Measurements from ENCODE around the gene PPP6R3. TPM values are rescaled to one million over a fixed set of nuclear protein-coding genes. Genes with fewer than 3 reads are reported as not detected.
"Not testable (repeated sequence)": the region's sequence is repeated elsewhere in the genome, so short reads cannot be mapped to it uniquely, and the experiment has no call there.

PPP6R3 gene
- polyA plus RNA-seq, 2 donors = 23.0 to 24.8 TPM

GRCh38 chr11:68468217-68468828, 7.8 kb downstream of the PPP6R3 start:
- Histone ChIP-seq H3K27ac (ENCODE audit: low read depth in 2 of 2, low read length in 1 of 2) (no peak overlapping the region), H3K9me3 (ENCODE audit: control insufficient read depth in 2 of 2, insufficient read depth in 1 of 2, low read depth in 1 of 2, low read length in 1 of 2) (no peaks in the 10 kb centered on the region), H3K36me3 (ENCODE audit: control insufficient read depth in 2 of 2, insufficient read depth in 2 of 2, low read length in 1 of 2) (peaks cover 0 to 5% of the 10 kb centered on the region in 2 donors), H3K4me3 (ENCODE audit: low read depth in 1 of 2, low read length in 2 of 2) (no peak overlapping the region), H3K4me1 (ENCODE audit: control insufficient read depth in 2 of 2, insufficient read depth in 2 of 2, low read length in 1 of 2) (peaks cover 2 to 13% of the 10 kb centered on the region in 2 donors), H3K27me3 (ENCODE audit: control insufficient read depth in 1 of 2, insufficient read depth in 2 of 2, low read length in 2 of 2) (no peaks in the 10 kb centered on the region)
- WGBS, 2 donors = 38 to 45% methylated on average over 3 of the region's 3 CpGs

GRCh38 chr11:68469122-68469521, 8.6 kb downstream of the PPP6R3 start:
- no peaks in the 10 kb centered on the region for H3K27me3 ChIP-seq (ENCODE audit: control insufficient read depth in 1 of 2, insufficient read depth in 2 of 2, low read length in 2 of 2)
- H3K36me3 ChIP-seq (ENCODE audit: control insufficient read depth in 2 of 2, insufficient read depth in 2 of 2, low read length in 1 of 2) = peaks cover 0 to 5% of the 10 kb centered on the region in 2 donors
- H3K9me3 ChIP-seq (ENCODE audit: control insufficient read depth in 2 of 2, insufficient read depth in 1 of 2, low read depth in 1 of 2, low read length in 1 of 2) = no peaks in the 10 kb centered on the region
- peaks cover 2 to 13% of the 10 kb centered on the region in 2 donors for H3K4me1 ChIP-seq (ENCODE audit: control insufficient read depth in 2 of 2, insufficient read depth in 2 of 2, low read length in 1 of 2)
- WGBS, 2 donors = 34 to 36% methylated on average over 2 of the region's 2 CpGs
- no peak overlapping the region for H3K27ac ChIP-seq (ENCODE audit: low read depth in 2 of 2, low read length in 1 of 2)
- no peak overlapping the region for H3K4me3 ChIP-seq (ENCODE audit: low read depth in 1 of 2, low read length in 2 of 2)

GRCh38 chr11:68469642-68470041, 9.1 kb downstream of the PPP6R3 start:
- no peaks in the 10 kb centered on the region for H3K9me3 ChIP-seq (ENCODE audit: control insufficient read depth in 2 of 2, insufficient read depth in 1 of 2, low read depth in 1 of 2, low read length in 1 of 2)
- peaks cover 2 to 13% of the 10 kb centered on the region in 2 donors for H3K4me1 ChIP-seq (ENCODE audit: control insufficient read depth in 2 of 2, insufficient read depth in 2 of 2, low read length in 1 of 2)
- no peak overlapping the region for H3K27ac ChIP-seq (ENCODE audit: low read depth in 2 of 2, low read length in 1 of 2)
- H3K36me3 ChIP-seq (ENCODE audit: control insufficient read depth in 2 of 2, insufficient read depth in 2 of 2, low read length in 1 of 2) = peaks cover 0 to 5% of the 10 kb centered on the region in 2 donors
- no peaks in the 10 kb centered on the region for H3K27me3 ChIP-seq (ENCODE audit: control insufficient read depth in 1 of 2, insufficient read depth in 2 of 2, low read length in 2 of 2)
- no peak overlapping the region for H3K4me3 ChIP-seq (ENCODE audit: low read depth in 1 of 2, low read length in 2 of 2)
- 58 to 70% methylated on average over 1 of the region's 1 CpG for WGBS, 2 donors

GRCh38 chr11:68470304-68470811, 9.8 kb downstream of the PPP6R3 start:
- H3K9me3 ChIP-seq (ENCODE audit: control insufficient read depth in 2 of 2, insufficient read depth in 1 of 2, low read depth in 1 of 2, low read length in 1 of 2) = no peaks in the 10 kb centered on the region
- WGBS, 2 donors = 89 to 90% methylated on average over 4 of the region's 4 CpGs
- peaks cover 0 to 5% of the 10 kb centered on the region in 2 donors for H3K36me3 ChIP-seq (ENCODE audit: control insufficient read depth in 2 of 2, insufficient read depth in 2 of 2, low read length in 1 of 2)
- H3K27me3 ChIP-seq (ENCODE audit: control insufficient read depth in 1 of 2, insufficient read depth in 2 of 2, low read length in 2 of 2) = no peaks in the 10 kb centered on the region
- H3K27ac ChIP-seq (ENCODE audit: low read depth in 2 of 2, low read length in 1 of 2) = no peak overlapping the region
- H3K4me1 ChIP-seq (ENCODE audit: control insufficient read depth in 2 of 2, insufficient read depth in 2 of 2, low read length in 1 of 2) = peaks cover 2 to 13% of the 10 kb centered on the region in 2 donors
- no peak overlapping the region for H3K4me3 ChIP-seq (ENCODE audit: low read depth in 1 of 2, low read length in 2 of 2)

- H3K27ac ChIP-seq (ENCODE audit: low read depth in 2 of 2, low read length in 1 of 2) = no peak overlapping the region
- no peaks in the 10 kb centered on the region for H3K27me3 ChIP-seq (ENCODE audit: control insufficient read depth in 1 of 2, insufficient read depth in 2 of 2, low read length in 2 of 2)
- no peak overlapping the region for H3K4me3 ChIP-seq (ENCODE audit: low read depth in 1 of 2, low read length in 2 of 2)
- 84 to 85% methylated on average over 17 of the region's 17 CpGs for WGBS, 2 donors
- peaks cover 2 to 13% of the 10 kb centered on the region in 2 donors for H3K4me1 ChIP-seq (ENCODE audit: control insufficient read depth in 2 of 2, insufficient read depth in 2 of 2, low read length in 1 of 2)
- H3K36me3 ChIP-seq (ENCODE audit: control insufficient read depth in 2 of 2, insufficient read depth in 2 of 2, low read length in 1 of 2) = peaks cover 0 to 5% of the 10 kb centered on the region in 2 donors
- no peaks in the 10 kb centered on the region for H3K9me3 ChIP-seq (ENCODE audit: control insufficient read depth in 2 of 2, insufficient read depth in 1 of 2, low read depth in 1 of 2, low read length in 1 of 2)
Observed at GRCh38 chr11:68471360-68472340, 11.1 kb downstream of the PPP6R3 start.

- peaks cover 0 to 5% of the 10 kb centered on the region in 2 donors for H3K36me3 ChIP-seq (ENCODE audit: control insufficient read depth in 2 of 2, insufficient read depth in 2 of 2, low read length in 1 of 2)
- no peaks in the 10 kb centered on the region for H3K9me3 ChIP-seq (ENCODE audit: control insufficient read depth in 2 of 2, insufficient read depth in 1 of 2, low read depth in 1 of 2, low read length in 1 of 2)
- 88 to 97% methylated on average over 2 of the region's 2 CpGs for WGBS, 2 donors
- H3K4me1 ChIP-seq (ENCODE audit: control insufficient read depth in 2 of 2, insufficient read depth in 2 of 2, low read length in 1 of 2) = peaks cover 0 to 13% of the 10 kb centered on the region in 2 donors
- no peaks in the 10 kb centered on the region for H3K27me3 ChIP-seq (ENCODE audit: control insufficient read depth in 1 of 2, insufficient read depth in 2 of 2, low read length in 2 of 2)
- no peak overlapping the region for H3K4me3 ChIP-seq (ENCODE audit: low read depth in 1 of 2, low read length in 2 of 2)
- H3K27ac ChIP-seq (ENCODE audit: low read depth in 2 of 2, low read length in 1 of 2) = no peak overlapping the region
Observed at GRCh38 chr11:68472778-68473177, 12.2 kb downstream of the PPP6R3 start.

GRCh38 chr11:68473693-68474092, 13.1 kb downstream of the PPP6R3 start:
- 78 to 81% methylated on average over 1 of the region's 1 CpG for WGBS, 2 donors
- Histone ChIP-seq H3K36me3 (ENCODE audit: control insufficient read depth in 2 of 2, insufficient read depth in 2 of 2, low read length in 1 of 2) (peaks cover 0 to 5% of the 10 kb centered on the region in 2 donors), H3K9me3 (ENCODE audit: control insufficient read depth in 2 of 2, insufficient read depth in 1 of 2, low read depth in 1 of 2, low read length in 1 of 2) (no peaks in the 10 kb centered on the region), H3K27ac (ENCODE audit: low read depth in 2 of 2, low read length in 1 of 2) (no peak overlapping the region), H3K4me1 (ENCODE audit: control insufficient read depth in 2 of 2, insufficient read depth in 2 of 2, low read length in 1 of 2) (peaks cover 0 to 13% of the 10 kb centered on the region in 2 donors), H3K27me3 (ENCODE audit: control insufficient read depth in 1 of 2, insufficient read depth in 2 of 2, low read length in 2 of 2) (no peaks in the 10 kb centered on the region), H3K4me3 (ENCODE audit: low read depth in 1 of 2, low read length in 2 of 2) (no peak overlapping the region)

- H3K9me3 ChIP-seq (ENCODE audit: control insufficient read depth in 2 of 2, insufficient read depth in 1 of 2, low read depth in 1 of 2, low read length in 1 of 2); H3K27ac ChIP-seq (ENCODE audit: low read depth in 2 of 2, low read length in 1 of 2); H3K27me3 ChIP-seq (ENCODE audit: control insufficient read depth in 1 of 2, insufficient read depth in 2 of 2, low read length in 2 of 2); H3K36me3 ChIP-seq (ENCODE audit: control insufficient read depth in 2 of 2, insufficient read depth in 2 of 2, low read length in 1 of 2); H3K4me3 ChIP-seq (ENCODE audit: low read depth in 1 of 2, low read length in 2 of 2); H3K4me1 ChIP-seq (ENCODE audit: control insufficient read depth in 2 of 2, insufficient read depth in 2 of 2, low read length in 1 of 2): not testable (repeated sequence)
- 92 to 95% methylated on average over 14 to 34 of the region's 34 CpGs for WGBS, 2 donors
Observed at GRCh38 chr11:68475626-68476025, 15.1 kb downstream of the PPP6R3 start.

- Histone ChIP-seq H3K4me3 (ENCODE audit: low read depth in 1 of 2, low read length in 2 of 2) (no peak overlapping the region), H3K27ac (ENCODE audit: low read depth in 2 of 2, low read length in 1 of 2) (no peak overlapping the region), H3K4me1 (ENCODE audit: control insufficient read depth in 2 of 2, insufficient read depth in 2 of 2, low read length in 1 of 2) (peaks cover 0 to 2% of the 10 kb centered on the region in 2 donors), H3K9me3 (ENCODE audit: control insufficient read depth in 2 of 2, insufficient read depth in 1 of 2, low read depth in 1 of 2, low read length in 1 of 2) (no peaks in the 10 kb centered on the region), H3K27me3 (ENCODE audit: control insufficient read depth in 1 of 2, insufficient read depth in 2 of 2, low read length in 2 of 2) (no peaks in the 10 kb centered on the region), H3K36me3 (ENCODE audit: control insufficient read depth in 2 of 2, insufficient read depth in 2 of 2, low read length in 1 of 2) (no peaks in the 10 kb centered on the region)
- WGBS, 2 donors = 83 to 87% methylated on average over 3 of the region's 3 CpGs
Observed at GRCh38 chr11:68479390-68479789, 18.8 kb downstream of the PPP6R3 start.
